K562 (cell line): ENCODE results near the gene CTDSPL. TPM values are rescaled to one million over a fixed set of nuclear protein-coding genes. Genes with fewer than 3 reads are reported as not detected.

Experiments
- CREB3L1 ChIP-seq: fragments of 450-650 bp; IDR thresholded peaks from 2 replicates; pipeline ENCODE4 v1.6.1; 2014; ENCODE audit warnings: low read depth, mild to moderate bottlenecking, moderate library complexity, borderline replicate concordance
- EZH2 ChIP-seq: IDR thresholded peaks from 2 replicates; pipeline ENCODE4 v1.6.1; 2012; ENCODE audit warnings: low read depth, mild to moderate bottlenecking, inconsistent platforms, low read length, borderline replicate concordance
- FOXO4 ChIP-seq: fragments of 450-650 bp; formaldehyde crosslinking; IDR thresholded peaks from 2 replicates; pipeline ENCODE4 v1.4.0; 2020; ENCODE audit warnings: mild to moderate bottlenecking, moderate library complexity
- GABPA ChIP-seq: fragments of 200-800 bp; sonication (Bioruptor generic); conservative IDR thresholded peaks from 2 replicates; pipeline ENCODE4 v1.6.1; 2016; ENCODE audit warnings: low read depth, missing genetic modification characterization, missing compliant biosample characterization
- JUN ChIP-seq, 2 experiments: sonication (generic) in 1 of 2; formaldehyde crosslinking in 1 of 2; IDR thresholded peaks; 2 replicates each; pipeline versions ENCODE4 v1.6.1 to v1.8.0; 2012 to 2022; ENCODE audit warnings: borderline replicate concordance in 2 of 2, mild to moderate bottlenecking in 2 of 2, improper control_type of control experiment in 1 of 2, low read depth in 1 of 2, low read length in 1 of 2, missing genetic modification reagents in 1 of 2
- JUND ChIP-seq, 2 experiments: IDR thresholded peaks; 2 replicates in 1 of 2; 3 replicates in 1 of 2; pipeline ENCODE4 v1.6.1; 2011; ENCODE audit warnings: borderline replicate concordance in 2 of 2, low read depth in 2 of 2, low read length in 2 of 2, improper control_type of control experiment in 1 of 2, missing biosample characterization in 1 of 2, missing genetic modification characterization in 1 of 2, missing genetic modification reagents in 1 of 2
- MAFG ChIP-seq: fragments of 450-650 bp; conservative IDR thresholded peaks from 2 replicates; pipeline ENCODE4 v1.6.1; 2016; ENCODE audit warnings: missing genetic modification characterization, missing compliant biosample characterization
- MEIS2 ChIP-seq: fragments of 450-650 bp; IDR thresholded peaks from 2 replicates; pipeline ENCODE4 v1.6.1; 2014; ENCODE audit warnings: mild to moderate bottlenecking; ENCODE audit not compliant: partially characterized antibody
- PKNOX1 ChIP-seq: fragments of 450-650 bp; IDR thresholded peaks from 2 replicates; pipeline ENCODE4 v1.6.1; 2016
- RCOR1 ChIP-seq, 2 experiments: IDR thresholded peaks; 2 replicates each; pipeline ENCODE4 v1.6.1; 2012; ENCODE audit warnings: low read depth in 2 of 2, low read length in 2 of 2, borderline replicate concordance in 1 of 2, improper control_type of control experiment in 1 of 2
- TARDBP ChIP-seq: fragments of 450-650 bp; IDR thresholded peaks from 2 replicates; pipeline ENCODE4 v1.6.1; 2016
- ZNF696 ChIP-seq: fragments of 250-450 bp; sonication (Bioruptor Pico); conservative IDR thresholded peaks from 2 replicates; pipeline ENCODE4 v1.4.0; 2020; ENCODE audit warnings: mild to moderate bottlenecking, moderate library complexity
- polyA plus RNA-seq, 8 experiments: library from polyadenylated mRNA; depleted of rRNA in 4 of 8; stranded (reverse) in 5 of 8; unstranded in 3 of 8; fragments of >200 nt; fragmentation: Nextera tagmentation in 2 of 8; fragmentation: Illumina TruSeq in 1 of 8; extraction: Ambion mirVana in 2 of 8; extraction: Trizol in 1 of 8; gene quantifications; 2 replicates each; pipeline versions ENCODE4 v1.2.1 to v1.2.3, GENCODE V29; 2011 to 2014; ENCODE audit warnings: inconsistent platforms in 1 of 8, missing spikeins in 1 of 8
- total RNA-seq, 7 experiments: library from RNA; depleted of rRNA in 6 of 7; stranded (reverse); fragments of >200 nt in 6 of 7; fragmentation: Illumina TruSeq in 2 of 7; extraction: Trizol in 2 of 7; gene quantifications; 2 replicates each; pipeline versions ENCODE4 v1.2.1 to v1.2.3, GENCODE V29; 2011 to 2021; ENCODE audit warnings: low replicate concordance in 1 of 7
- TF ChIP-seq, protein P1 (sequence below): sonication (generic); formaldehyde crosslinking; IDR thresholded peaks from 2 replicates; pipeline ENCODE4 v1.8.1; 2023; ENCODE audit warnings: mild to moderate bottlenecking, missing genetic modification reagents
- TF ChIP-seq, protein P2 (sequence below), 2 experiments: IDR thresholded peaks in 1 of 2; conservative IDR thresholded peaks in 1 of 2; 2 replicates each; pipeline ENCODE4 v1.6.1; 2016; ENCODE audit warnings: low read depth in 2 of 2, mild to moderate bottlenecking in 1 of 2, missing compliant biosample characterization in 1 of 2, missing genetic modification characterization in 1 of 2, moderate library complexity in 1 of 2

CTDSPL gene
- total and polyA plus RNA-seq, 9 of the 15 experiments (the other 6 are each of a cell fraction or from before 2014, with no cell fraction given): 5.1 to 19.3 (median 11.3) TPM

- TF ChIP-seq, protein P1, sequence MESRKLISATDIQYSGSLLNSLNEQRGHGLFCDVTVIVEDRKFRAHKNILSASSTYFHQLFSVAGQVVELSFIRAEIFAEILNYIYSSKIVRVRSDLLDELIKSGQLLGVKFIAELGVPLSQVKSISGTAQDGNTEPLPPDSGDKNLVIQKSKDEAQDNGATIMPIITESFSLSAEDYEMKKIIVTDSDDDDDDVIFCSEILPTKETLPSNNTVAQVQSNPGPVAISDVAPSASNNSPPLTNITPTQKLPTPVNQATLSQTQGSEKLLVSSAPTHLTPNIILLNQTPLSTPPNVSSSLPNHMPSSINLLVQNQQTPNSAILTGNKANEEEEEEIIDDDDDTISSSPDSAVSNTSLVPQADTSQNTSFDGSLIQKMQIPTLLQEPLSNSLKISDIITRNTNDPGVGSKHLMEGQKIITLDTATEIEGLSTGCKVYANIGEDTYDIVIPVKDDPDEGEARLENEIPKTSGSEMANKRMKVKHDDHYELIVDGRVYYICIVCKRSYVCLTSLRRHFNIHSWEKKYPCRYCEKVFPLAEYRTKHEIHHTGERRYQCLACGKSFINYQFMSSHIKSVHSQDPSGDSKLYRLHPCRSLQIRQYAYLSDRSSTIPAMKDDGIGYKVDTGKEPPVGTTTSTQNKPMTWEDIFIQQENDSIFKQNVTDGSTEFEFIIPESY: no peak
- TF ChIP-seq GABPA (tag) (no peak), EZH2 (no peak), FOXO4 (CRISPR knock-in tag) (no peak), CREB3L1 (no peak), MEIS2 (peak; percentile 96), TARDBP (no peak), ZNF696 (CRISPR knock-in tag) (no peak), JUN (IDR thresholded peaks at IDR 0.05; ENCODE audit: borderline replicate concordance, low read depth, low read length) (0 out of 2 replicates have a peak, but pooled peaks have one; percentile 28), JUN (CRISPR knock-in tag; IDR thresholded peaks at IDR 0.05; ENCODE audit: borderline replicate concordance) (no peak), JUND (IDR thresholded peaks at IDR 0.05; ENCODE audit: borderline replicate concordance, low read depth, low read length) (peak; percentile 52; the same call in 1 of the 2 replicates), JUND (tag; IDR thresholded peaks at IDR 0.05; ENCODE audit: borderline replicate concordance, low read depth, low read length) (peak; percentile 81; the same call in 1 of the 3 replicates), PKNOX1 (peak; percentile 56; the same call in 1 of the 2 replicates), RCOR1 (IDR thresholded peaks at IDR 0.05; ENCODE audit: borderline replicate concordance in 1 of 2, low read depth in 2 of 2, low read length in 2 of 2) (peak in 1 of 2 experiments; percentile 18; a peak in 1 of 4 replicates), MAFG (peak; percentile 46; the same call in 1 of the 2 replicates)
- TF ChIP-seq, protein P2, sequence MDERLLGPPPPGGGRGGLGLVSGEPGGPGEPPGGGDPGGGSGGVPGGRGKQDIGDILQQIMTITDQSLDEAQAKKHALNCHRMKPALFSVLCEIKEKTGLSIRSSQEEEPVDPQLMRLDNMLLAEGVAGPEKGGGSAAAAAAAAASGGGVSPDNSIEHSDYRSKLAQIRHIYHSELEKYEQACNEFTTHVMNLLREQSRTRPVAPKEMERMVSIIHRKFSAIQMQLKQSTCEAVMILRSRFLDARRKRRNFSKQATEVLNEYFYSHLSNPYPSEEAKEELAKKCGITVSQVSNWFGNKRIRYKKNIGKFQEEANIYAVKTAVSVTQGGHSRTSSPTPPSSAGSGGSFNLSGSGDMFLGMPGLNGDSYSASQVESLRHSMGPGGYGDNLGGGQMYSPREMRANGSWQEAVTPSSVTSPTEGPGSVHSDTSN (CRISPR knock-in tag; IDR thresholded peaks at IDR 0.05; ENCODE audit: low read depth): no peak
- TF ChIP-seq, protein P2 (tag; conservative IDR thresholded peaks at IDR 0.05; ENCODE audit: low read depth): peak; percentile 97
Measured at GRCh38 chr3:37852097-37852496, 9.6 kb upstream of the CTDSPL start (continued).
